T-cell (primary cell): ENCODE data around the gene TATDN3. TPM values are rescaled to one million over a fixed set of nuclear protein-coding genes. Genes with fewer than 3 reads are reported as not detected.

Experiments used
- ATAC-seq, 4 experiments: fragments of 200-7000 bp in 3 of 4; fragments of 150-1000 bp in 1 of 4; cut with Tn5 transposase; replicated peaks in 1 of 4; 1 replicate in 3 of 4; 2 replicates in 1 of 4; pipeline ENCODE4 v1.10.0; 2021; ENCODE audit warnings: moderate library complexity in 3 of 4, mild to moderate bottlenecking in 2 of 4, moderate number of reproducible peaks in 1 of 4
- CTCF ChIA-PET, 2 donors: fragments of 300-600 bp; sonication (Branson Sonifier 250); formaldehyde crosslinking; loops; one replicate each; lab custom pipeline; 2022; ENCODE audit warnings: antibody characterized with exemption in 2 of 2; lab: Charles Lee
- POLR2A ChIA-PET, 2 donors: fragments of 300-600 bp; sonication (Branson Sonifier 250); formaldehyde crosslinking; loops; one replicate each; lab custom pipeline; 2022; ENCODE audit warnings: antibody characterized with exemption in 2 of 2; lab: Charles Lee
- DNase-seq, 35 experiments: peaks; one replicate each; pipeline versions ENCODE4 v3.0.0 to v3.0.0-alpha.2; 2013 to 2023
- H3K27ac ChIP-seq: one replicate; pipeline ENCODE4 v1.5.1; 2013; ENCODE audit warnings: low read length
- H3K27me3 ChIP-seq, 2 experiments: replicated peaks in 1 of 2; 1 replicate in 1 of 2; 2 replicates in 1 of 2; pipeline versions ENCODE4 v1.6.1 to v1.7.0; 2013; ENCODE audit warnings: low read length in 1 of 2, mixed read lengths in 1 of 2; ENCODE audit not compliant: control insufficient read depth in 2 of 2, insufficient read depth in 2 of 2; ENCODE audit errors: extremely low read depth in 1 of 2
- H3K36me3 ChIP-seq, 2 donors: 1 replicate in 1 of 2; 2 replicates in 1 of 2; pipeline versions ENCODE4 v1.6.1 to v1.7.0; 2013; ENCODE audit warnings: low read length in 1 of 2; ENCODE audit not compliant: control insufficient read depth in 2 of 2, insufficient read depth in 1 of 2; ENCODE audit errors: extremely low read depth in 1 of 2
- H3K4me1 ChIP-seq, 2 experiments: 1 replicate in 1 of 2; 2 replicates in 1 of 2; pipeline versions ENCODE4 v1.6.1 to v1.7.0; 2013; ENCODE audit warnings: low read length in 2 of 2, mixed read lengths in 1 of 2; ENCODE audit not compliant: insufficient read depth in 2 of 2, control insufficient read depth in 1 of 2; ENCODE audit errors: extremely low read depth in 1 of 2
- H3K4me3 ChIP-seq, 2 donors: 1 replicate in 1 of 2; 2 replicates in 1 of 2; pipeline versions ENCODE4 v1.5.1 to v1.7.0; 2013; ENCODE audit warnings: mild to moderate bottlenecking in 2 of 2, low read length in 1 of 2, moderate library complexity in 1 of 2; ENCODE audit not compliant: control insufficient read depth in 1 of 2; ENCODE audit errors: extremely low read depth in 1 of 2
- H3K9me3 ChIP-seq: 2 replicates; pipeline ENCODE4 v1.7.0; 2013
- H3K27ac Mint-ChIP-seq, 2 donors: one replicate each; pipeline ENCODE4 v1.8.0; 2020 to 2021; ENCODE audit warnings: mild to moderate bottlenecking in 2 of 2, mixed read lengths in 2 of 2
- H3K27me3 Mint-ChIP-seq, 2 donors: one replicate each; pipeline ENCODE4 v1.8.0; 2021 to 2022; ENCODE audit warnings: mixed read lengths in 2 of 2
- H3K36me3 Mint-ChIP-seq: one replicate; pipeline ENCODE4 v1.8.0; 2021; ENCODE audit warnings: mixed read lengths
- H3K4me1 Mint-ChIP-seq, 3 donors: one replicate each; pipeline ENCODE4 v1.8.0; 2020 to 2022; ENCODE audit warnings: mixed read lengths in 3 of 3, mild to moderate bottlenecking in 1 of 3
- H3K4me3 Mint-ChIP-seq, 3 donors: one replicate each; pipeline ENCODE4 v1.8.0; 2020 to 2022; ENCODE audit warnings: mild to moderate bottlenecking in 3 of 3, mixed read lengths in 3 of 3, moderate library complexity in 3 of 3
- H3K9me3 Mint-ChIP-seq, 3 donors: one replicate each; pipeline ENCODE4 v1.8.0; 2020 to 2022; ENCODE audit warnings: mixed read lengths in 3 of 3
- WGBS: methylation state at CpG from one replicate; pipeline ENCODE4 v1.1.5; 2013; ENCODE audit warnings: missing lambda C conversion rate; ENCODE audit not compliant: insufficient coverage; 5-methylcytosine and 5-hydroxymethylcytosine counted together
- total RNA-seq, 35 experiments: library from RNA in 6 of 35; stranded (reverse) in 6 of 35; fragments of 120-200 nt in 1 of 35; gene quantifications; one replicate each; pipeline versions ENCODE4 v1.2.1 to v1.2.4 and lab custom pipeline; 2013 to 2026

The TATDN3 gene
- total RNA-seq, 5 donors from 2014 or later (not counting 1 experiment from before 2014, with no cell fraction given) = 9.5 to 14.7 (median 12.9) TPM

GRCh38 chr1:212752252-212752933 is 39.3 kb upstream of the TATDN3 start:
- Mint-ChIP-seq H3K9me3 (no peaks in the 10 kb centered on the region), H3K27ac (peak overlapping the region; percentile 79 to 90), H3K4me1 (peaks cover 44 to 49% (median 48%) of the 10 kb centered on the region in 3 donors), H3K36me3 (peaks cover 5% of the 10 kb centered on the region), H3K4me3 (peak overlapping the region; percentile 48 to 58 (median 54)), H3K27me3 (no peaks in the 10 kb centered on the region)
- Histone ChIP-seq H3K27ac (peak overlapping the region; percentile 40), H3K4me1 (peaks cover 21 to 37% of the 10 kb centered on the region in 2 experiments), H3K27me3 (no peaks in the 10 kb centered on the region), H3K9me3 (no peaks in the 10 kb centered on the region), H3K4me3 (no peak overlapping the region), H3K36me3 (peaks cover 0 to 3% of the 10 kb centered on the region in 2 donors)
- POLR2A ChIA-PET = interaction anchor here in 1 of 2 donors (0.7 kb wide), 1 partner anchor 30 kb away, joined by 8 read pairs; no protein-coding TSS in a partner anchor
- no peak for DNase-seq
- ATAC-seq = no peak
- CTCF ChIA-PET = interaction anchor here (0.5 to 1.5 kb wide), 10 partner anchors 9 to 243 kb away, joined by 3 to 10 read pairs (median 4); partner anchors contain the start of genes BATF3 (in 1 of the 2), NSL1 (in 1 of the 2) and TATDN3 (in 1 of the 2)
- WGBS = no CpG with 5 or more reads among the region's 3 CpGs

GRCh38 chr1:212752934-212753497 is 38.7 kb upstream of the TATDN3 start:
- Mint-ChIP-seq H3K27me3 (no peaks in the 10 kb centered on the region), H3K4me3 (peak overlapping the region; percentile 48 to 58 (median 54)), H3K4me1 (peaks cover 44 to 51% (median 48%) of the 10 kb centered on the region in 3 donors), H3K27ac (peak overlapping the region; percentile 79 to 90), H3K36me3 (peaks cover 5% of the 10 kb centered on the region), H3K9me3 (no peaks in the 10 kb centered on the region)
- CTCF ChIA-PET = interaction anchor here (0.5 to 1.6 kb wide), 10 partner anchors 9 to 244 kb away, joined by 3 to 10 read pairs (median 4); partner anchors contain the start of gene BATF3 (in 1 of the 2)
- DNase-seq (peak in 1 of 35 experiments; percentile 22), ATAC-seq (peak in 3 of 4 experiments; percentile 17 to 31 (median 18))
- POLR2A ChIA-PET = interaction anchor here in 1 of 2 donors (0.7 kb wide), 1 partner anchor 31 kb away, joined by 8 read pairs; no protein-coding TSS in a partner anchor
- 28% methylated on average over 2 of the region's 3 CpGs for WGBS
- Histone ChIP-seq H3K36me3 (peaks cover 0 to 3% of the 10 kb centered on the region in 2 donors), H3K4me1 (peaks cover 21 to 37% of the 10 kb centered on the region in 2 experiments), H3K27ac (peak overlapping the region; percentile 40), H3K27me3 (no peaks in the 10 kb centered on the region), H3K4me3 (peak overlapping the region in 1 of 2 donors; percentile 23), H3K9me3 (no peaks in the 10 kb centered on the region)

GRCh38 chr1:212753749-212754148 is 37.9 kb upstream of the TATDN3 start:
- POLR2A ChIA-PET = no interaction called here
- Mint-ChIP-seq H3K27ac (peak overlapping the region; percentile 89 to 91), H3K4me1 (peaks cover 46 to 53% (median 48%) of the 10 kb centered on the region in 3 donors), H3K9me3 (no peaks in the 10 kb centered on the region), H3K4me3 (peak overlapping the region in 2 of 3 donors; percentile 58 to 63), H3K27me3 (no peaks in the 10 kb centered on the region), H3K36me3 (peaks cover 5% of the 10 kb centered on the region)
- ATAC-seq (no peak), DNase-seq (no peak)
- H3K36me3 ChIP-seq = peaks cover 0 to 3% of the 10 kb centered on the region in 2 donors
- H3K27me3 ChIP-seq = no peaks in the 10 kb centered on the region
- CTCF ChIA-PET = interaction anchor here (0.6 to 1.6 kb wide), 4 partner anchors 10 to 245 kb away, joined by 3 to 4 read pairs (median 3); no protein-coding TSS in a partner anchor
- no peak overlapping the region for H3K4me3 ChIP-seq
- peak overlapping the region; percentile 40 for H3K27ac ChIP-seq
- no peaks in the 10 kb centered on the region for H3K9me3 ChIP-seq
- peaks cover 21 to 37% of the 10 kb centered on the region in 2 experiments for H3K4me1 ChIP-seq

- Mint-ChIP-seq H3K36me3 (peaks cover 5% of the 10 kb centered on the region), H3K4me3 (peak overlapping the region; percentile 58 to 63 (median 62)), H3K27me3 (no peaks in the 10 kb centered on the region), H3K27ac (peak overlapping the region; percentile 89 to 91), H3K9me3 (no peaks in the 10 kb centered on the region), H3K4me1 (peaks cover 49 to 55% (median 50%) of the 10 kb centered on the region in 3 donors)
- POLR2A ChIA-PET = interaction anchor here in 1 of 2 donors (0.6 kb wide), 1 partner anchor 1056 kb away, joined by 5 read pairs; no protein-coding TSS in a partner anchor
- Histone ChIP-seq H3K27ac (peak overlapping the region; percentile 25), H3K9me3 (no peaks in the 10 kb centered on the region), H3K27me3 (no peaks in the 10 kb centered on the region), H3K4me1 (peaks cover 20 to 36% of the 10 kb centered on the region in 2 experiments), H3K4me3 (no peak overlapping the region), H3K36me3 (peaks cover 0 to 3% of the 10 kb centered on the region in 2 donors)
- ATAC-seq (peak; percentile 66 to 84 (median 81)), DNase-seq (peak in 10 of 35 experiments; percentile 1 to 45 (median 12))
- WGBS = 34% methylated on average over 2 of the region's 8 CpGs
- CTCF ChIA-PET = interaction anchor here (0.6 to 1.6 kb wide), 3 partner anchors 10 to 24 kb away, joined by 3 to 4 read pairs (median 3); no protein-coding TSS in a partner anchor
Observed at GRCh38 chr1:212754193-212754592, 37.5 kb upstream of the TATDN3 start.

GRCh38 chr1:212754680-212755079 is 37.0 kb upstream of the TATDN3 start:
- H3K27ac ChIP-seq = peak overlapping the region; percentile 25
- POLR2A ChIA-PET = interaction anchor here (0.5 to 1.0 kb wide), 5 partner anchors 9 to 1358 kb away, joined by 4 to 6 read pairs (median 5); no protein-coding TSS in a partner anchor
- H3K4me3 ChIP-seq = no peak overlapping the region
- H3K36me3 ChIP-seq = peaks cover 0 to 3% of the 10 kb centered on the region in 2 donors
- WGBS = 29% methylated on average over 1 of the region's 1 CpG
- Mint-ChIP-seq H3K9me3 (no peaks in the 10 kb centered on the region), H3K27ac (peak overlapping the region; percentile 89 to 91), H3K27me3 (no peaks in the 10 kb centered on the region), H3K36me3 (peaks cover 5% of the 10 kb centered on the region), H3K4me1 (peaks cover 47 to 53% (median 50%) of the 10 kb centered on the region in 3 donors), H3K4me3 (peak overlapping the region; percentile 58 to 63 (median 62))
- DNase-seq = peak in 1 of 35 experiments; percentile 19
- no peaks in the 10 kb centered on the region for H3K9me3 ChIP-seq
- CTCF ChIA-PET = interaction anchor here (1.5 to 1.6 kb wide), 2 partner anchors 11 to 23 kb away, joined by 3 to 4 read pairs; no protein-coding TSS in a partner anchor
- no peak for ATAC-seq
- no peaks in the 10 kb centered on the region for H3K27me3 ChIP-seq
- peaks cover 21 to 32% of the 10 kb centered on the region in 2 experiments for H3K4me1 ChIP-seq
